CD8-positive, alpha-beta memory T cell (primary cell): ENCODE results near the gene AP3D1. TPM values are rescaled to one million over a fixed set of nuclear protein-coding genes. Genes with fewer than 3 reads are reported as not detected.
A peak's percentile ranks its signal among the peaks of the same experiment; 100 is the strongest.
"Not testable (repeated sequence)": the region's sequence is repeated elsewhere in the genome, so short reads cannot be mapped to it uniquely, and the experiment has no call there.

Experiments
- CTCF ChIA-PET: fragments of 350-600 bp; sonication (Branson Sonifier 250); formaldehyde crosslinking; loops from one replicate; lab custom pipeline; 2021; ENCODE audit warnings: antibody characterized with exemption; lab: Charles Lee
- POLR2A ChIA-PET: fragments of 350-600 bp; sonication (Branson Sonifier 250); formaldehyde crosslinking; loops from one replicate; lab custom pipeline; 2021; ENCODE audit warnings: antibody characterized with exemption; lab: Charles Lee
- DNase-seq, 5 donors: peaks; one replicate each; pipeline versions ENCODE4 v3.0.0 to v3.0.0-alpha.2; 2020 to 2022; ENCODE audit warnings: mixed read lengths in 1 of 5
- H3K27ac ChIP-seq: one replicate; pipeline ENCODE4 v1.7.0; 2013; ENCODE audit warnings: low read depth, mild to moderate bottlenecking, low read length, moderate library complexity
- H3K27me3 ChIP-seq: 2 replicates; pipeline ENCODE4 v1.7.0; 2013; ENCODE audit warnings: low read length, mild to moderate bottlenecking; ENCODE audit not compliant: insufficient read depth, poor library complexity, severe bottlenecking
- H3K36me3 ChIP-seq: 2 replicates; pipeline ENCODE4 v1.7.0; 2013; ENCODE audit warnings: mild to moderate bottlenecking, low read length, moderate library complexity; ENCODE audit not compliant: insufficient read depth
- H3K4me1 ChIP-seq: 2 replicates; pipeline ENCODE4 v1.7.0; 2013; ENCODE audit warnings: mild to moderate bottlenecking, low read length, moderate library complexity; ENCODE audit not compliant: insufficient read depth
- H3K4me3 ChIP-seq: 2 replicates; pipeline ENCODE4 v1.7.0; 2013; ENCODE audit warnings: mild to moderate bottlenecking, low read length
- H3K9me3 ChIP-seq: 2 replicates; pipeline ENCODE4 v1.7.0; 2013; ENCODE audit warnings: mild to moderate bottlenecking, low read length
- H3K27ac Mint-ChIP-seq, 8 donors: one replicate each; pipeline ENCODE4 v1.8.0; 2020 to 2021; ENCODE audit warnings: mixed read lengths in 8 of 8, mild to moderate bottlenecking in 6 of 8, inconsistent platforms in 3 of 8, moderate library complexity in 3 of 8
- H3K27me3 Mint-ChIP-seq, 2 donors: one replicate each; pipeline ENCODE4 v1.8.0; 2020 to 2021; ENCODE audit warnings: mixed read lengths in 2 of 2, mild to moderate bottlenecking in 1 of 2, moderate library complexity in 1 of 2
- H3K36me3 Mint-ChIP-seq, 3 donors: one replicate each; pipeline ENCODE4 v1.8.0; 2020 to 2021; ENCODE audit warnings: mixed read lengths in 3 of 3, inconsistent platforms in 1 of 3, mild to moderate bottlenecking in 1 of 3
- H3K4me1 Mint-ChIP-seq, 3 donors: one replicate each; pipeline ENCODE4 v1.8.0; 2020 to 2021; ENCODE audit warnings: mixed read lengths in 3 of 3, inconsistent platforms in 1 of 3, mild to moderate bottlenecking in 1 of 3
- H3K4me3 Mint-ChIP-seq, 7 donors: one replicate each; pipeline ENCODE4 v1.8.0; 2020 to 2021; ENCODE audit warnings: mixed read lengths in 7 of 7, mild to moderate bottlenecking in 6 of 7, moderate library complexity in 4 of 7, inconsistent platforms in 2 of 7
- H3K9me3 Mint-ChIP-seq, 5 donors: one replicate each; pipeline ENCODE4 v1.8.0; 2020 to 2022; ENCODE audit warnings: mixed read lengths in 5 of 5, mild to moderate bottlenecking in 3 of 5, moderate library complexity in 2 of 5, inconsistent platforms in 1 of 5
- polyA plus RNA-seq: library from polyadenylated mRNA; unstranded; fragments of 300-500 nt; fragmentation: Illumina TruSeq; gene quantifications from one replicate; pipeline ENCODE4 v1.2.3, GENCODE V29; 2021
- total RNA-seq, 2 experiments: library from RNA; stranded (reverse); gene quantifications; one replicate each; pipeline ENCODE4 v1.2.3, GENCODE V29; 2021

The AP3D1 gene
- total and polyA plus RNA-seq, 3 experiments from 2014 or later, result 44.2 to 99.2 (median 96.5) TPM

DNA sequence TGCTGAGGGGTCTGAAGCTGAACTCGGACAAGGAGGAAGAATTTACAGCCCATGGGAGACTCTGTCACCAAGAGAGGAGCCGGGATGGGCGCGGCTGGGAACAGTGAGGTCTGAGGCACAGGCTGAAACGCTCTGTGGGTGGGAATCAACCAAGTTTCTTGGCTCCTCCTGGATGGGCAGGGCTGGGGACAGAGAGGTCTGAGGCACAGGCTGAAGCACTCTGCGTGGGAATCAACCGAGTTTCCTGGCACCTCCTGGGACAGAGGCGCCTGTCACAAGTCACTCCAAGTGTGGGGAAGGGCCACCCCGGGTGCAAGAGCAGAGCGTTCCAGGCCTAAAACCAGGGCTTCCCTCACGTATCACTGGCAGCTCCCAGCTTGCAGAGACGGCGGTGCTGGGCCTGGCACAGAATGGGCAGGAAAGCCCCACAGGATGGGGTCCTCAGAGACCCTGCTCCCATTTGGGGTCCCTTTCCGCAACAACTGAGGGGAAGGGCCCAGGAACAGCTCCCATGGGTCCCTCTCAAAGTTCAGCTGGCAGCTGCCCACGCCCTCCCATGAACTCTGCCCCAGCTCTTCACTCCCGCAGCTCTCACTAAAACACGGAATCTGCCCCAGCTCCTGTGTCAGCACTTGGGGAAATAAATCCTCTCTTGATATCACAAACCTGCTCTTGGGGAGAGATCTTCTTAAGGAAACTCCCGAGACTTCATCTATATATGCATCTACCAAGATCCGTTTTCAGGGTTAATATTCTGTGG, 18.5 kb downstream of the AP3D1 start:
- no peak overlapping the region for H3K27ac ChIP-seq
- H3K4me1 ChIP-seq, result no peaks in the 10 kb centered on the region
- POLR2A ChIA-PET, result no interaction called here
- peaks cover 33% of the 10 kb centered on the region for H3K36me3 ChIP-seq
- no peak overlapping the region for H3K4me3 ChIP-seq
- peaks cover 0 to 3% (median 0%) of the 10 kb centered on the region in 3 donors for H3K4me1 Mint-ChIP-seq
- H3K27me3 ChIP-seq, result no peaks in the 10 kb centered on the region
- no peaks in the 10 kb centered on the region for H3K9me3 Mint-ChIP-seq
- H3K9me3 ChIP-seq, result no peaks in the 10 kb centered on the region
- CTCF ChIA-PET, result no interaction called here
- H3K27me3 Mint-ChIP-seq, result no peaks in the 10 kb centered on the region
- peak overlapping the region in 1 of 8 donors; percentile 23 for H3K27ac Mint-ChIP-seq
- H3K36me3 Mint-ChIP-seq, result peaks cover 0 to 61% (median 2%) of the 10 kb centered on the region in 3 donors
- no peak for DNase-seq
- no peak overlapping the region for H3K4me3 Mint-ChIP-seq

DNA sequence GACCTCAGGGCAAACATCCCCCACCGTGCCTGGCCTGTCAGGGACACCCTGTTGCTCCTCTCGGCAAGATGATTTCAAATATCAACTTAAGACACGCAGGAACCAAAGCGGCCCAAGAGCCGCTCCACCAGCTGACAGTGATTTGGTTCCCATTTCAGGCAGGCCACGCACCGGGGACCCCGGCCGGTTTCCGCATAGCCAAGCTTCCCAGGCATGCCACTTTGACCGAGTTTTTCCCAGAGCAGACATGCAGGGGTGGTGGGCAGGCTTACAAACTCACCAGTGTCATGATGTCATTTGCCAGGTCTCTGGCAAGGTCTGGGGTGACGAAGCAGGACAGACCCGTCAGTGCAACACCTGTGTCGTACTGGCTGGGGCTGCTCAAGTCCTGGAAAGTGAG, 19.2 kb downstream of the AP3D1 start:
- Histone ChIP-seq H3K9me3 (no peaks in the 10 kb centered on the region), H3K4me1 (no peaks in the 10 kb centered on the region), H3K4me3 (no peak overlapping the region), H3K27me3 (no peaks in the 10 kb centered on the region), H3K36me3 (peaks cover 33% of the 10 kb centered on the region), H3K27ac (no peak overlapping the region)
- Mint-ChIP-seq H3K9me3 (no peaks in the 10 kb centered on the region), H3K4me3 (no peak overlapping the region), H3K36me3 (peaks cover 0 to 61% (median 2%) of the 10 kb centered on the region in 3 donors), H3K27ac (no peak overlapping the region), H3K4me1 (peaks cover 0 to 3% (median 0%) of the 10 kb centered on the region in 3 donors), H3K27me3 (no peaks in the 10 kb centered on the region)
- DNase-seq, result no peak
- ChIA-PET POLR2A (no interaction called here), CTCF (no interaction called here)

DNA sequence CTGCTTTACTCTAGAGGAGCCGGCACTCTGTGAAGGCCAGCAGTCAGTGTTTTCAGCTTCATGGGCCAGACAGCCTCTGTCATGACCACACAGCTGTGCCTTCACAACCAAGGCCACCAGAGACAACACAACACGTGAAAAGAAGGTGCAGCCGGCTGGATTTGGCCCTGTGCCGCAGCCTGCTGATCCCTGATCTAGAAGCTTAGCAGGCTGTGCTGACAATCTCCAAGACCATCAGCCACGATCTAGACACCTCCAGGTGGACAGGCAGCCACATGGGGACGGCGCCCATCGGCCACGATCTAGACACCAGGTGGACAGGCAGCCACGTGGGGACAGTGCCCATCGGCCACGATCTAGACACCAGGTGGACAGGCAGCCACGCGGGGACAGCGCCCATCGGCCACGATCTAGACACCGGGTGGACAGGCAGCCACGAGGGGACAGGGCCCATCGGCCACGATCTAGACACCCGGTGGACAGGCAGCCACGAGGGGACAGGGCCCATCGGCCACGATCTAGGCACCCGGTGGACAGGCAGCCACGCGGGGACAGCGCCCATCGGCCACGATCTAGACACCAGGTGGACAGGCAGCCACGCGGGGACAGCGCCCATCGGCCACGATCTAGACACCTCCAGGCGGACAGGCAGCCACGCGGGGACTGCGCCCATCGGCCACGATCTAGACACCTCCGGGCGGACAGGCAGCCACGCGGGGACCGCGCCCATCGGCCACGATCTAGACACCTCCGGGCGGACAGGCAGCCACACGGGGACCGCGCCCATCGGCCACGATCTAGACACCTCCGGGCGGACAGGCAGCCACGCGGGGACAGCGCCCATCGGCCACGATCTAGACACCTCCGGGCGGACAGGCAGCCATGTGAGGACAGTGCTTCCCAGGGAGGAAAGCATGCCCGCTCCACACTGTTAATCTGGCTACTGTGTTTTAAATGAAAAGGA, 20.1 kb downstream of the AP3D1 start:
- peaks cover 0 to 63% (median 2%) of the 10 kb centered on the region in 3 donors for H3K36me3 Mint-ChIP-seq
- H3K27me3 ChIP-seq, DNase-seq, POLR2A ChIA-PET, H3K4me1 Mint-ChIP-seq, H3K27ac Mint-ChIP-seq, H3K4me3 Mint-ChIP-seq, H3K27me3 Mint-ChIP-seq, H3K27ac ChIP-seq, H3K4me3 ChIP-seq, H3K4me1 ChIP-seq, H3K9me3 Mint-ChIP-seq, H3K9me3 ChIP-seq, CTCF ChIA-PET: not testable (repeated sequence)
- H3K36me3 ChIP-seq, result peaks cover 33% of the 10 kb centered on the region

DNA sequence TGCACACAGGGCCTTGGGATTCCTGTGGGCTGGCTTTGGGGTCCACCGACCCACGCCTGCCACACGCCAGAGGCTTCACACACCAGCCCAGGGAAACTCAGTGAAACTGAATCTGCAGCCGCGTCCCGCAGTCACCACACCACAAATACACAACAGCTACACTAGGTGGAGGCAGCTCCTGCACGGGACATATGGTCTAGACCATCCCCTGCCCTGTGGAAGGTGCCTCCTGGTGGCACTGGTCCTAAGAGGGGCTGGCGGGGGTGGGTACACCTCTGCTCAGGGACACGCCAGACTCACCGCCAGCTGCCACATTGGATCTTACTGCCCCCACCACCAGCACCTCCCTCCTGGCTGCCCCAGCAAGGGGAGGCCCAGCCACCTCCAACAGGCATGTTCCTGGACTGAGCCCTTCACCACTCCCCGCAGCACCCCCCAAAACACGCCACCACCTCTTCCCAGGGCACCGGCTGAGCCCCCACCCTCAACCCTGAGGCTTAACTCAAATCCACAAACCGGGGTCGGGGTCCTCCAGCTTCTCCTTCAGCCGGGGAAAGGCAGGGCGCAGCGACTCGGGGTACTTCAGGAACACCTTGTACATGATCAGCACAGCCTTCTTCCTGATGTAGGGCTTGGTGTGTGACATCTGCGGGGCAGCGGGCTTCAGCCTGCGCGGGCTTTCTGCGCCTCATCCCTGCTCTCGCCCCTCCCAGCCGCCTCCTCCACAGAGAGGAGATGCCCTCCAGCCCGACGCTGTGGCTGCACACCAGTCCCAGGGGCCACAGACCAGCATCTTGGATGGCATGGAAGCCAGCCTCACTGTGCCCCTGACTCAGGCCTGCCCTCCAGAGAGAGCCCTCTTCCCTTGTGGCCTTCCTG, 21.2 kb downstream of the AP3D1 start:
- Mint-ChIP-seq H3K9me3 (no peaks in the 10 kb centered on the region), H3K27me3 (no peaks in the 10 kb centered on the region), H3K4me3 (no peak overlapping the region), H3K4me1 (peaks cover 0 to 1% (median 0%) of the 10 kb centered on the region in 3 donors), H3K27ac (peak overlapping the region in 1 of 8 donors; percentile 46), H3K36me3 (peaks cover 0 to 62% (median 2%) of the 10 kb centered on the region in 3 donors)
- no peak overlapping the region for H3K4me3 ChIP-seq
- no peak overlapping the region for H3K27ac ChIP-seq
- H3K36me3 ChIP-seq, result peaks cover 33% of the 10 kb centered on the region
- POLR2A ChIA-PET, result no interaction called here
- H3K9me3 ChIP-seq, result no peaks in the 10 kb centered on the region
- CTCF ChIA-PET, result no interaction called here
- no peaks in the 10 kb centered on the region for H3K27me3 ChIP-seq
- DNase-seq, result no peak
- H3K4me1 ChIP-seq, result no peaks in the 10 kb centered on the region

DNA sequence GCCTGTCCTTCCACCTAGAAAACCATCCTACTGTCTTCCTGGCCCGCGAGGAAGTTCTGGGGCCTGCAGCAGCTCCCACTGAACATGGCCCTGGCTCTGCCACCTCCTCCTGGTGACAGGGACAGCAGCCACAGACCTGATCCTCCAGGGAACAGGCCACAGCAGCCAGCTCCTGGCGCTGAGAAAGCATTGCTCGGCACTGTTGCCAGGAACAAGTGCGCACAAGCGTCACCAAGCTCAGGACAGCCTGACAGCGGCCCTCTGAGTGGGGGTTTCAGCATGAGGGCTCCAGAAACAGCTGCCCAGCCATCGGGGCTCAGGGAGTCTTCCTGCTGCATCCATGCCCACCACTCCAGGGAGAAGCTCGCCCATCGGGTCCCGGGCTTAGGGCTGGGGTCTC, 21.9 kb downstream of the AP3D1 start:
- no peak for DNase-seq
- H3K4me1 Mint-ChIP-seq, result peaks cover 0 to 1% (median 0%) of the 10 kb centered on the region in 3 donors
- CTCF ChIA-PET, result no interaction called here

DNA sequence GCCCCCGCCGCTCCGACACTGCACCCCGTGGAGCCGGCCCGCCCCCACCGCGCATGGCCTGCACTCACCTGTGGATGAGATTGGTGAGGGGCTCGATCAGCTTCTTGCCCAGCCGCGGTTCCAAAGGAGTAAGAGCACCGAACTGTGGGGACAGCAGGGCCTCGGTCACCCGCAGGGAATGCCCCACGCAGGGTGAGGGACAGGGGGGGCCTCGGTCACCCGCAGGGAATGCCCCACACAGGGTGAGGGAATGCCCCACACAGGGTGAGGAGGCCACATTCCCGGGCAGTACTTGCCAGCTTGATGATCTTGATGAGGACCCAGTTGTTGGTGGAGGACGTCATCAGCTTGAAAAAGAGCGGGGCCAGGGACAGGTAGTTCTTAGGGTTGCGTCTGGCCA, 22.3 kb downstream of the AP3D1 start:
- H3K27ac ChIP-seq, result no peak overlapping the region
- no peaks in the 10 kb centered on the region for H3K9me3 Mint-ChIP-seq
- ChIA-PET POLR2A (interaction anchor here (0.6 kb wide), 1 partner anchor 18 kb away, joined by 3 read pairs; no protein-coding TSS in a partner anchor), CTCF (no interaction called here)
- H3K4me3 ChIP-seq, result no peak overlapping the region
- peak overlapping the region in 1 of 7 donors; percentile 40 for H3K4me3 Mint-ChIP-seq
- peaks cover 33% of the 10 kb centered on the region for H3K36me3 ChIP-seq
- H3K4me1 ChIP-seq, result no peaks in the 10 kb centered on the region
- no peaks in the 10 kb centered on the region for H3K9me3 ChIP-seq
- peaks cover 0 to 1% (median 0%) of the 10 kb centered on the region in 3 donors for H3K4me1 Mint-ChIP-seq
- H3K27me3 ChIP-seq, result no peaks in the 10 kb centered on the region
- H3K36me3 Mint-ChIP-seq, result peaks cover 0 to 71% (median 2%) of the 10 kb centered on the region in 3 donors
- DNase-seq, result no peak
- no peaks in the 10 kb centered on the region for H3K27me3 Mint-ChIP-seq
- H3K27ac Mint-ChIP-seq, result no peak overlapping the region

More for the DNA sequence above, 21.9 kb downstream of the AP3D1 start:
- H3K27ac Mint-ChIP-seq, result no peak overlapping the region
- Histone ChIP-seq H3K36me3 (peaks cover 33% of the 10 kb centered on the region), H3K27ac (no peak overlapping the region), H3K9me3 (no peaks in the 10 kb centered on the region), H3K4me3 (no peak overlapping the region), H3K27me3 (no peaks in the 10 kb centered on the region), H3K4me1 (no peaks in the 10 kb centered on the region)
- peak overlapping the region in 1 of 7 donors; percentile 40 for H3K4me3 Mint-ChIP-seq
- POLR2A ChIA-PET, result interaction anchor here (0.6 kb wide), 1 partner anchor 17 kb away, joined by 3 read pairs; no protein-coding TSS in a partner anchor
- no peaks in the 10 kb centered on the region for H3K9me3 Mint-ChIP-seq
- no peaks in the 10 kb centered on the region for H3K27me3 Mint-ChIP-seq
- H3K36me3 Mint-ChIP-seq, result peaks cover 0 to 67% (median 2%) of the 10 kb centered on the region in 3 donors

DNA sequence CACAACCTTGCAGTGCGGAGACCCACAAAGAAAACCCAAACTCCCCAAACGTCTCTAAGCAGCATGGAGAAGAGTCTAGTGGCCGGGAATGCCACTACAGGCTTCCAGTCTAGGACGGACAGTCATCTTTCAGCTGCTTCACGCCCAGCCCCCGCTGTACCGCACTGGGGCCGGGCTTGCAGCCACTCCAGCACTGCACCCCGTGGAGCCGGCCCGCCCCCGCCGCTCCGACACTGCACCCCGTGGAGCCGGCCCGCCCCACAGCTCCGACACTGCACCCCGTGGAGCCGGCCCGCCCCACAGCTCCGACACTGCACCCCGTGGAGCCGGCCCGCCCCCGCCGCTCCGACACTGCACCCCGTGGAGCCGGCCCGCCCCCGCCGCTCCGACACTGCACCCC, 23.1 kb downstream of the AP3D1 start:
- CTCF ChIA-PET, H3K27ac Mint-ChIP-seq: not testable (repeated sequence)

More for the DNA sequence above, 23.1 kb downstream of the AP3D1 start:
- peaks cover 0 to 69% (median 1%) of the 10 kb centered on the region in 3 donors for H3K36me3 Mint-ChIP-seq
- H3K4me3 Mint-ChIP-seq, H3K4me1 Mint-ChIP-seq, H3K9me3 ChIP-seq, DNase-seq, POLR2A ChIA-PET, H3K4me1 ChIP-seq, H3K9me3 Mint-ChIP-seq, H3K27me3 Mint-ChIP-seq, H3K27ac ChIP-seq, H3K4me3 ChIP-seq, H3K27me3 ChIP-seq: not testable (repeated sequence)
- H3K36me3 ChIP-seq, result peaks cover 38% of the 10 kb centered on the region
